H9 (cell line): ENCODE measurements around the gene GFI1B. TPM values are rescaled to one million over a fixed set of nuclear protein-coding genes. Genes with fewer than 3 reads are reported as not detected.

Source experiments
- DNase-seq: peaks from one replicate; pipeline ENCODE4 v3.0.0-alpha.2; 2017
- H2AFZ ChIP-seq: one replicate; pipeline ENCODE4 v1.6.1; 2013; ENCODE audit warnings: mild to moderate bottlenecking, low read length, control low read depth, moderate library complexity
- H2AK5ac ChIP-seq: 2 replicates; pipeline ENCODE4 v1.6.1; 2013; ENCODE audit warnings: low read length, control low read depth, mixed read lengths; ENCODE audit not compliant: insufficient read length
- H2BK120ac ChIP-seq: one replicate; pipeline ENCODE4 v1.6.1; 2013; ENCODE audit warnings: low read depth, mild to moderate bottlenecking, low read length, control low read depth, inconsistent platforms; ENCODE audit not compliant: poor library complexity, severe bottlenecking
- H2BK12ac ChIP-seq: 2 replicates; pipeline ENCODE4 v1.6.1; 2013; ENCODE audit warnings: low read length, control low read depth, mixed read lengths, low read depth; ENCODE audit not compliant: insufficient read length
- H2BK15ac ChIP-seq: 2 replicates; pipeline ENCODE4 v1.6.1; 2013; ENCODE audit warnings: low read depth, low read length, control low read depth
- H2BK20ac ChIP-seq: one replicate; pipeline ENCODE4 v1.6.1; 2013; ENCODE audit warnings: low read depth, mild to moderate bottlenecking, low read length, control low read depth, inconsistent platforms; ENCODE audit not compliant: poor library complexity, severe bottlenecking
- H2BK5ac ChIP-seq: 2 replicates; pipeline ENCODE4 v1.6.1; 2013; ENCODE audit warnings: low read length, control low read depth, mixed read lengths; ENCODE audit not compliant: insufficient read length
- H3K14ac ChIP-seq: 2 replicates; pipeline ENCODE4 v1.6.1; 2013; ENCODE audit warnings: low read length, control low read depth; ENCODE audit not compliant: insufficient read depth
- H3K18ac ChIP-seq: 2 replicates; pipeline ENCODE4 v1.6.1; 2013; ENCODE audit warnings: low read depth, mild to moderate bottlenecking, mixed read lengths, low read length, control low read depth; ENCODE audit not compliant: insufficient read length
- H3K23ac ChIP-seq: 2 replicates; pipeline ENCODE4 v1.6.1; 2013; ENCODE audit warnings: low read length, control low read depth, mixed read lengths, low read depth; ENCODE audit not compliant: insufficient read length
- H3K23me2 ChIP-seq: 2 replicates; pipeline ENCODE4 v1.6.1; 2013; ENCODE audit warnings: low read depth, mild to moderate bottlenecking, mixed read lengths, low read length, control low read depth; ENCODE audit not compliant: insufficient read length, poor library complexity, severe bottlenecking
- H3K27ac ChIP-seq: 2 replicates; pipeline ENCODE4 v1.5.1; 2013; ENCODE audit warnings: low read length, control low read depth, mixed read lengths, low read depth; ENCODE audit not compliant: insufficient read length
- H3K27me3 ChIP-seq: 2 replicates; pipeline ENCODE4 v1.6.1; 2013; ENCODE audit warnings: low read length, control low read depth, inconsistent platforms; ENCODE audit not compliant: insufficient read depth
- H3K4ac ChIP-seq: 2 replicates; pipeline ENCODE4 v1.6.1; 2013; ENCODE audit warnings: low read depth, mild to moderate bottlenecking, control low read depth, inconsistent platforms, low read length, moderate library complexity
- H3K4me1 ChIP-seq: 2 replicates; pipeline ENCODE4 v1.6.1; 2013; ENCODE audit warnings: low read length, control low read depth, inconsistent platforms; ENCODE audit not compliant: insufficient read depth
- H3K4me2 ChIP-seq: 2 replicates; pipeline ENCODE4 v1.6.1; 2013; ENCODE audit warnings: low read length, control low read depth, mixed read lengths; ENCODE audit not compliant: insufficient read length, insufficient read depth
- H3K56ac ChIP-seq: 2 replicates; pipeline ENCODE4 v1.6.1; 2013; ENCODE audit warnings: low read depth, mild to moderate bottlenecking, mixed read lengths, low read length, control low read depth; ENCODE audit not compliant: insufficient read length
- H3K79me1 ChIP-seq: 2 replicates; pipeline ENCODE4 v1.6.1; 2013; ENCODE audit warnings: low read depth, mild to moderate bottlenecking, moderate library complexity, low read length, control low read depth, inconsistent platforms; ENCODE audit not compliant: insufficient read depth, poor library complexity, severe bottlenecking
- H3K79me2 ChIP-seq: 2 replicates; pipeline ENCODE4 v1.6.1; 2013; ENCODE audit warnings: low read length, control low read depth, inconsistent platforms; ENCODE audit not compliant: insufficient read depth
- H3K9ac ChIP-seq: 2 replicates; pipeline ENCODE4 v1.6.1; 2013; ENCODE audit warnings: low read length, control low read depth, mixed read lengths; ENCODE audit not compliant: insufficient read length; ENCODE audit errors: extremely low read depth
- H3K9me3 ChIP-seq: one replicate; pipeline ENCODE4 v1.6.1; 2013; ENCODE audit warnings: low read depth, low read length, inconsistent platforms; ENCODE audit not compliant: control insufficient read depth
- H3T11ph ChIP-seq: one replicate; pipeline ENCODE4 v1.6.1; 2013; ENCODE audit warnings: mild to moderate bottlenecking, low read length, control low read depth, inconsistent platforms
- H4K20me1 ChIP-seq: one replicate; pipeline ENCODE4 v1.6.1; 2013; ENCODE audit not compliant: control insufficient read depth, insufficient read length, insufficient read depth
- H4K5ac ChIP-seq: 2 replicates; pipeline ENCODE4 v1.6.1; 2013; ENCODE audit warnings: low read depth, mild to moderate bottlenecking, mixed read lengths, low read length, control low read depth; ENCODE audit not compliant: insufficient read length
- H4K8ac ChIP-seq: replicated peaks from 2 replicates; pipeline ENCODE4 v1.6.1; 2013; ENCODE audit warnings: low read length, control low read depth, mixed read lengths, low read depth; ENCODE audit not compliant: insufficient read length
- H4K91ac ChIP-seq: 2 replicates; pipeline ENCODE4 v1.6.1; 2013; ENCODE audit warnings: low read depth, mild to moderate bottlenecking, moderate library complexity, mixed read lengths, low read length, control low read depth; ENCODE audit not compliant: insufficient read length
- H3K27ac Mint-ChIP-seq, 3 experiments: 2 replicates in 2 of 3; 3 replicates in 1 of 3; pipeline ENCODE4 v1.8.0; 2020 to 2021; ENCODE audit warnings: mixed read lengths in 3 of 3, mild to moderate bottlenecking in 1 of 3, moderate library complexity in 1 of 3
- H3K27me3 Mint-ChIP-seq: 2 replicates; pipeline ENCODE4 v1.8.0; 2021; ENCODE audit warnings: low read depth, mild to moderate bottlenecking, moderate library complexity, mixed read lengths
- H3K36me3 Mint-ChIP-seq, 3 experiments: 2 replicates in 2 of 3; 3 replicates in 1 of 3; pipeline ENCODE4 v1.8.0; 2020 to 2021; ENCODE audit warnings: low read depth in 3 of 3, mixed read lengths in 3 of 3; ENCODE audit not compliant: insufficient read depth in 1 of 3
- H3K4me1 Mint-ChIP-seq, 2 experiments: 2 replicates each; pipeline ENCODE4 v1.8.0; 2020; ENCODE audit warnings: mixed read lengths in 2 of 2
- H3K4me3 Mint-ChIP-seq, 2 experiments: 2 replicates in 1 of 2; 3 replicates in 1 of 2; pipeline ENCODE4 v1.8.0; 2020 to 2021; ENCODE audit warnings: mild to moderate bottlenecking in 2 of 2, mixed read lengths in 2 of 2, moderate library complexity in 1 of 2
- H3K9me3 Mint-ChIP-seq, 2 experiments: 2 replicates in 1 of 2; 3 replicates in 1 of 2; pipeline ENCODE4 v1.8.0; 2020; ENCODE audit warnings: mild to moderate bottlenecking in 2 of 2, mixed read lengths in 2 of 2, moderate library complexity in 1 of 2
- CTCF ChIP-seq: fragments of 200-600 bp; sonication (generic); conservative IDR thresholded peaks from 3 replicates; pipeline ENCODE4 v1.8.0; 2021; ENCODE audit warnings: antibody characterized with exemption, mild to moderate bottlenecking
- WGBS: extraction: QIAGEN DNeasy Blood & Tissue Kit; methylation state at CpG from one replicate; pipeline ENCODE4 v1.1.7; 2013; ENCODE audit warnings: missing lambda C conversion rate, low lambda C conversion rate, mixed read lengths; ENCODE audit not compliant: insufficient read length; ENCODE audit errors: extremely low coverage; 5-methylcytosine and 5-hydroxymethylcytosine counted together
- total RNA-seq: library from RNA; stranded (reverse); gene quantifications from 2 replicates; pipeline ENCODE4 v1.2.1, GENCODE V29; 2021

GFI1B gene
- total RNA-seq, 1 experiment from 2014 or later: not detected

- Histone ChIP-seq H3K79me1 (no peaks in the 10 kb centered on the region), H3K9me3 (no peaks in the 10 kb centered on the region), H3K18ac (no peak overlapping the region), H3K4me1 (no peaks in the 10 kb centered on the region), H2AFZ (no peak overlapping the region), H3K23ac (no peak overlapping the region), H3K23me2 (no peaks in the 10 kb centered on the region), H2BK120ac (no peak overlapping the region), H2BK12ac (no peak overlapping the region), H2BK5ac (no peak overlapping the region), H4K91ac (no peak overlapping the region), H3K14ac (no peak overlapping the region), H3K4ac (no peak overlapping the region), H4K8ac (no peak overlapping the region), H3K79me2 (no peaks in the 10 kb centered on the region), H2BK20ac (no peak overlapping the region), H3K4me2 (no peak overlapping the region), H4K5ac (no peak overlapping the region), H3K27ac (no peak overlapping the region), H3K56ac (no peak overlapping the region), H3T11ph (no peak overlapping the region), H2AK5ac (no peak overlapping the region), H2BK15ac (no peak overlapping the region), H3K9ac (no peak overlapping the region), H4K20me1 (peaks cover 2% of the 10 kb centered on the region), H3K27me3 (no peaks in the 10 kb centered on the region)
- H3K27ac Mint-ChIP-seq: no peak overlapping the region
- H3K27me3 Mint-ChIP-seq: peaks cover 28% of the 10 kb centered on the region
- TF ChIP-seq CTCF: no peak
- DNase-seq: no peak
- no peak overlapping the region for H3K4me3 Mint-ChIP-seq
- H3K4me1 Mint-ChIP-seq: peaks cover 0 to 7% of the 10 kb centered on the region in 2 experiments
- no peaks in the 10 kb centered on the region for H3K9me3 Mint-ChIP-seq
- no peaks in the 10 kb centered on the region for H3K36me3 Mint-ChIP-seq
- no CpG with 5 or more reads among the region's 7 CpGs for WGBS
These were observed 8.7 kb upstream of the GFI1B start for GRCh38 chr9:132969783-132970182.
